Tibial nerve (tissue), 4 donors: Measurements from ENCODE around the gene RAP1A. TPM values are rescaled to one million over a fixed set of nuclear protein-coding genes. Genes with fewer than 3 reads are reported as not detected.
A peak's percentile ranks its signal among the peaks of the same experiment; 100 is the strongest.

Source experiments
- DNase-seq, 2 donors: peaks; one replicate each; pipeline ENCODE4 v3.0.0-alpha.2; 2019; ENCODE audit warnings: low spot score in 2 of 2
- H3K27ac ChIP-seq, 4 donors: fragments of 200-600 bp; sonication (generic) in 3 of 4; one replicate each; pipeline ENCODE4 v1.5.1; 2017 to 2019; ENCODE audit warnings: mild to moderate bottlenecking in 1 of 4
- H3K27me3 ChIP-seq, 2 donors: fragments of 200-600 bp; sonication (generic) in 1 of 2; one replicate each; pipeline versions ENCODE4 v1.5.1 to v1.6.0; 2017 to 2019
- H3K36me3 ChIP-seq, 3 donors: fragments of 200-600 bp; sonication (generic); one replicate each; pipeline ENCODE4 v1.5.1; 2018 to 2019
- H3K4me1 ChIP-seq, 4 donors: fragments of 200-600 bp; sonication (generic) in 3 of 4; one replicate each; pipeline ENCODE4 v1.5.1; 2017 to 2019
- H3K4me3 ChIP-seq, 4 donors: fragments of 200-600 bp; sonication (generic) in 3 of 4; one replicate each; pipeline ENCODE4 v1.5.1; 2017 to 2019; ENCODE audit warnings: mild to moderate bottlenecking in 1 of 4, moderate library complexity in 1 of 4
- H3K9me3 ChIP-seq, 4 donors: fragments of 200-600 bp; sonication (generic) in 3 of 4; one replicate each; pipeline ENCODE4 v1.5.1; 2017 to 2019
- CTCF ChIP-seq, 5 experiments: fragments of 200-600 bp in 3 of 5; fragments of 450-650 bp in 2 of 5; sonication (generic) in 3 of 5; IDR thresholded peaks; one replicate each; pipeline ENCODE4 v1.5.1; 2016 to 2019; ENCODE audit warnings: antibody characterized with exemption in 5 of 5, mild to moderate bottlenecking in 3 of 5, moderate library complexity in 2 of 5
- EP300 ChIP-seq, 2 donors: sonication (generic); formaldehyde crosslinking; IDR thresholded peaks; one replicate each; pipeline ENCODE4 v1.6.1; 2017; ENCODE audit warnings: antibody characterized with exemption in 2 of 2, mild to moderate bottlenecking in 1 of 2
- POLR2A ChIP-seq, 2 donors: fragments of 450-650 bp; IDR thresholded peaks; one replicate each; pipeline ENCODE4 v1.6.1; 2017; ENCODE audit warnings: antibody characterized with exemption in 2 of 2, mild to moderate bottlenecking in 2 of 2, moderate library complexity in 2 of 2
- WGBS, 2 donors: methylation state at CpG; one replicate each; pipeline ENCODE4 v1.1.5; 2018; 5-methylcytosine and 5-hydroxymethylcytosine counted together
- total RNA-seq, 4 donors: library from RNA; depleted of rRNA; stranded (reverse); fragments of >200 nt; gene quantifications; one replicate each; pipeline ENCODE4 v1.1.0, GENCODE V29; 2016

The RAP1A gene
- total RNA-seq, 4 donors from 2014 or later: 45.5 to 48.7 (median 46.8) TPM

GRCh38 chr1:111602302-111602701, 17.3 kb upstream of the RAP1A start:
- peaks cover 0 to 55% (median 29%) of the 10 kb centered on the region in 4 donors for H3K4me1 ChIP-seq
- no peaks in the 10 kb centered on the region for H3K36me3 ChIP-seq

GRCh38 chr1:111602974-111603373, 16.6 kb upstream of the RAP1A start:
- no peak for TF ChIP-seq POLR2A (IDR thresholded peaks at IDR 0.05)
- no peak for TF ChIP-seq CTCF (IDR thresholded peaks at IDR 0.05)
- TF ChIP-seq EP300 (IDR thresholded peaks at IDR 0.05): no peak
- no peaks in the 10 kb centered on the region for H3K27me3 ChIP-seq
- H3K9me3 ChIP-seq: no peaks in the 10 kb centered on the region
- 91 to 94% methylated on average over 4 of the region's 4 CpGs for WGBS, 2 donors
- H3K4me1 ChIP-seq: peaks cover 0 to 48% (median 26%) of the 10 kb centered on the region in 4 donors
- no peak for DNase-seq
- H3K36me3 ChIP-seq: no peaks in the 10 kb centered on the region
- no peak overlapping the region for H3K27ac ChIP-seq
- no peak overlapping the region for H3K4me3 ChIP-seq

More at GRCh38 chr1:111602302-111602701, 17.3 kb upstream of the RAP1A start:
- TF ChIP-seq CTCF (IDR thresholded peaks at IDR 0.05): no peak
- TF ChIP-seq EP300 (IDR thresholded peaks at IDR 0.05): no peak
- no peak for TF ChIP-seq POLR2A (IDR thresholded peaks at IDR 0.05)
- H3K4me3 ChIP-seq: no peak overlapping the region
- H3K9me3 ChIP-seq: no peaks in the 10 kb centered on the region
- H3K27ac ChIP-seq: no peak overlapping the region
- no peaks in the 10 kb centered on the region for H3K27me3 ChIP-seq
- DNase-seq: no peak

- Histone ChIP-seq H3K9me3 (no peaks in the 10 kb centered on the region), H3K36me3 (no peaks in the 10 kb centered on the region), H3K4me3 (no peak overlapping the region), H3K4me1 (peaks cover 0 to 47% (median 26%) of the 10 kb centered on the region in 4 donors), H3K27me3 (no peaks in the 10 kb centered on the region), H3K27ac (no peak overlapping the region)
- 79 to 85% methylated on average over 4 of the region's 4 CpGs for WGBS, 2 donors
- no peak for TF ChIP-seq CTCF (IDR thresholded peaks at IDR 0.05)
- no peak for TF ChIP-seq POLR2A (IDR thresholded peaks at IDR 0.05)
- TF ChIP-seq EP300 (IDR thresholded peaks at IDR 0.05): no peak
- no peak for DNase-seq
Measured at GRCh38 chr1:111603979-111604378, 15.6 kb upstream of the RAP1A start.

- no peak for DNase-seq
- H3K9me3 ChIP-seq: no peaks in the 10 kb centered on the region
- peak overlapping the region in 2 of 4 donors; percentile 50 to 57 for H3K27ac ChIP-seq
- WGBS, 2 donors: 54 to 77% methylated on average over 3 of the region's 3 CpGs
- H3K4me1 ChIP-seq: peaks cover 0 to 47% (median 26%) of the 10 kb centered on the region in 4 donors
- H3K36me3 ChIP-seq: no peaks in the 10 kb centered on the region
- no peak overlapping the region for H3K4me3 ChIP-seq
- no peak for TF ChIP-seq CTCF (IDR thresholded peaks at IDR 0.05)
- TF ChIP-seq EP300 (IDR thresholded peaks at IDR 0.05): no peak
- no peak for TF ChIP-seq POLR2A (IDR thresholded peaks at IDR 0.05)
- H3K27me3 ChIP-seq: no peaks in the 10 kb centered on the region
Measured at GRCh38 chr1:111604931-111605330, 14.7 kb upstream of the RAP1A start.

GRCh38 chr1:111605576-111605975, 14.0 kb upstream of the RAP1A start:
- no peaks in the 10 kb centered on the region for H3K9me3 ChIP-seq
- peak in 1 of 2 donors; percentile 79 for TF ChIP-seq EP300 (IDR thresholded peaks at IDR 0.05)
- TF ChIP-seq POLR2A (IDR thresholded peaks at IDR 0.05): no peak
- peaks cover 0 to 47% (median 26%) of the 10 kb centered on the region in 4 donors for H3K4me1 ChIP-seq
- peak; percentile 56 to 69 for DNase-seq
- H3K27me3 ChIP-seq: no peaks in the 10 kb centered on the region
- no peak overlapping the region for H3K4me3 ChIP-seq
- peak overlapping the region in 2 of 4 donors; percentile 50 to 57 for H3K27ac ChIP-seq
- no peaks in the 10 kb centered on the region for H3K36me3 ChIP-seq
